ENCODE data around the gene DPYSL4. TPM values are rescaled to one million over a fixed set of nuclear protein-coding genes. Genes with fewer than 3 reads are reported as not detected.

The DPYSL4 gene
- total RNA-seq, 1 donor from 2014 or later = 35.2 TPM

GRCh38 chr10:132201111-132201969 lies 14.6 kb downstream of the DPYSL4 start:
- no peaks in the 10 kb centered on the region for H3K27me3 Mint-ChIP-seq (ENCODE audit: low read depth)
- DNase-seq (ENCODE audit: low spot score) = no peak
- no peaks in the 10 kb centered on the region for H3K9me3 Mint-ChIP-seq (ENCODE audit: low read depth)
- H3K36me3 Mint-ChIP-seq (ENCODE audit: low read depth) = no peaks in the 10 kb centered on the region
- TF ChIP-seq CTCF (IDR thresholded peaks at IDR 0.05) = no peak
- no peak overlapping the region for H3K27ac Mint-ChIP-seq (ENCODE audit: unreplicated experiment)
- H3K4me1 Mint-ChIP-seq (ENCODE audit: low read depth) = no peaks in the 10 kb centered on the region
- no peak overlapping the region for H3K4me3 Mint-ChIP-seq (ENCODE audit: unreplicated experiment)

GRCh38 chr10:132202070-132202970 lies 15.6 kb downstream of the DPYSL4 start:
- no peak for DNase-seq (ENCODE audit: low spot score)
- no peak overlapping the region for H3K27ac Mint-ChIP-seq (ENCODE audit: unreplicated experiment)
- no peaks in the 10 kb centered on the region for H3K9me3 Mint-ChIP-seq (ENCODE audit: low read depth)
- TF ChIP-seq CTCF (IDR thresholded peaks at IDR 0.05) = no peak
- H3K27me3 Mint-ChIP-seq (ENCODE audit: low read depth) = no peaks in the 10 kb centered on the region
- no peak overlapping the region for H3K4me3 Mint-ChIP-seq (ENCODE audit: unreplicated experiment)
- no peaks in the 10 kb centered on the region for H3K36me3 Mint-ChIP-seq (ENCODE audit: low read depth)
- no peaks in the 10 kb centered on the region for H3K4me1 Mint-ChIP-seq (ENCODE audit: low read depth)

GRCh38 chr10:132203256-132204077 lies 16.7 kb downstream of the DPYSL4 start:
- H3K9me3 Mint-ChIP-seq (ENCODE audit: low read depth) = no peaks in the 10 kb centered on the region
- H3K27me3 Mint-ChIP-seq (ENCODE audit: low read depth) = no peaks in the 10 kb centered on the region
- H3K4me1 Mint-ChIP-seq (ENCODE audit: low read depth) = peaks cover 2% of the 10 kb centered on the region
- DNase-seq (ENCODE audit: low spot score) = no peak
- H3K27ac Mint-ChIP-seq (ENCODE audit: unreplicated experiment) = no peak overlapping the region
- TF ChIP-seq CTCF (IDR thresholded peaks at IDR 0.05) = no peak
- no peak overlapping the region for H3K4me3 Mint-ChIP-seq (ENCODE audit: unreplicated experiment)
- H3K36me3 Mint-ChIP-seq (ENCODE audit: low read depth) = no peaks in the 10 kb centered on the region

GRCh38 chr10:132204078-132204780 lies 17.5 kb downstream of the DPYSL4 start:
- Mint-ChIP-seq H3K27ac (ENCODE audit: unreplicated experiment) (no peak overlapping the region), H3K4me1 (ENCODE audit: low read depth) (peaks cover 9% of the 10 kb centered on the region), H3K27me3 (ENCODE audit: low read depth) (no peaks in the 10 kb centered on the region), H3K4me3 (ENCODE audit: unreplicated experiment) (no peak overlapping the region), H3K36me3 (ENCODE audit: low read depth) (no peaks in the 10 kb centered on the region), H3K9me3 (ENCODE audit: low read depth) (no peaks in the 10 kb centered on the region)
- TF ChIP-seq CTCF (IDR thresholded peaks at IDR 0.05) = no peak
- no peak for DNase-seq (ENCODE audit: low spot score)
